IMR-90 (cell line): ENCODE measurements around the gene BCAS3. TPM values are rescaled to one million over a fixed set of nuclear protein-coding genes. Genes with fewer than 3 reads are reported as not detected.
A peak's percentile ranks its signal among the peaks of the same experiment; 100 is the strongest.

Experiments used
- ATAC-seq: fragments of 200-7000 bp; cut with Tn5 transposase; 2 replicates; pipeline ENCODE4 v1.9.1; 2020; ENCODE audit warnings: low read depth, mild to moderate bottlenecking, moderate library complexity
- BruUV-seq: library from RNA; stranded (reverse); fragments of 400-500 nt; replicated peaks from 2 replicates; lab custom pipeline; 2021; lab: Mats Ljungman, UMichigan
- CTCF ChIA-PET: fragments of 300-600 bp; formaldehyde crosslinking; extraction: SDS; loops from one replicate; lab custom pipeline; 2021; ENCODE audit warnings: antibody characterized with exemption; lab: Yijun Ruan, JAX
- POLR2A ChIA-PET: fragments of 300-600 bp; sonication (Branson Sonifier 250); formaldehyde crosslinking; loops from one replicate; lab custom pipeline; 2022; ENCODE audit warnings: antibody characterized with exemption; ENCODE audit not compliant: unreplicated experiment; lab: Charles Lee
- DNase-seq: peaks from one replicate; pipeline ENCODE4 v3.0.0; 2013
- H2AFZ ChIP-seq: replicated peaks from 2 replicates; pipeline ENCODE3; 2013; ENCODE audit warnings: low read length, mild to moderate bottlenecking; ENCODE audit not compliant: poor library complexity
- H2AK5ac ChIP-seq: 2 replicates; pipeline ENCODE4 v1.6.1; 2013; ENCODE audit warnings: low read depth, low read length, inconsistent platforms
- H2AK9ac ChIP-seq: replicated peaks from 2 replicates; pipeline ENCODE3; 2013; ENCODE audit warnings: mild to moderate bottlenecking, low read depth, low read length, moderate library complexity; ENCODE audit not compliant: poor library complexity
- H2BK120ac ChIP-seq: 2 replicates; pipeline ENCODE4 v1.6.1; 2013; ENCODE audit warnings: low read depth, low read length, inconsistent platforms
- H2BK15ac ChIP-seq: 3 replicates; pipeline ENCODE4 v1.6.1; 2013; ENCODE audit warnings: low read depth, low read length, inconsistent platforms
- H2BK20ac ChIP-seq: 2 replicates; pipeline ENCODE4 v1.6.1; 2013; ENCODE audit warnings: low read depth, mild to moderate bottlenecking, inconsistent platforms, low read length, moderate library complexity
- H2BK5ac ChIP-seq: 2 replicates; pipeline ENCODE4 v1.6.1; 2013; ENCODE audit warnings: mild to moderate bottlenecking, low read depth, low read length, inconsistent platforms; ENCODE audit not compliant: poor library complexity, severe bottlenecking
- H3K14ac ChIP-seq: replicated peaks from 2 replicates; pipeline ENCODE4 v1.6.1; 2013; ENCODE audit warnings: low read depth, low read length, inconsistent platforms
- H3K18ac ChIP-seq: 2 replicates; pipeline ENCODE4 v1.6.1; 2013; ENCODE audit warnings: low read depth, low read length, control low read depth
- H3K23ac ChIP-seq: 2 replicates; pipeline ENCODE4 v1.6.1; 2013; ENCODE audit warnings: low read depth, low read length, inconsistent platforms
- H3K27ac ChIP-seq: 2 replicates; pipeline ENCODE4 v1.5.1; 2013; ENCODE audit warnings: mild to moderate bottlenecking, control low read depth, low read length; ENCODE audit not compliant: insufficient read depth
- H3K27me3 ChIP-seq: 2 replicates; pipeline ENCODE4 v1.6.1; 2013; ENCODE audit warnings: low read length; ENCODE audit not compliant: control insufficient read depth, insufficient read depth
- H3K36me3 ChIP-seq: 2 replicates; pipeline ENCODE4 v1.6.1; 2013; ENCODE audit warnings: low read length, mixed read lengths; ENCODE audit not compliant: control insufficient read depth, insufficient read depth
- H3K4ac ChIP-seq: 2 replicates; pipeline ENCODE4 v1.6.1; 2013; ENCODE audit warnings: low read depth, low read length, inconsistent platforms
- H3K4me1 ChIP-seq: 2 replicates; pipeline ENCODE4 v1.6.1; 2013; ENCODE audit warnings: low read length, mixed read lengths; ENCODE audit not compliant: control insufficient read depth, insufficient read depth
- H3K4me2 ChIP-seq: 2 replicates; pipeline ENCODE4 v1.6.1; 2013; ENCODE audit warnings: low read depth, mild to moderate bottlenecking, control low read depth, low read length, moderate library complexity
- H3K4me3 ChIP-seq: 2 replicates; pipeline ENCODE4 v1.5.1; 2013; ENCODE audit warnings: low read depth, mild to moderate bottlenecking, control low read depth, low read length, moderate library complexity; ENCODE audit not compliant: insufficient read depth
- H3K56ac ChIP-seq: 2 replicates; pipeline ENCODE4 v1.6.1; 2013; ENCODE audit warnings: low read length, inconsistent platforms; ENCODE audit not compliant: insufficient read depth; ENCODE audit errors: extremely low read depth
- H3K79me1 ChIP-seq, 2 experiments: 2 replicates each; pipeline ENCODE4 v1.6.1; 2013; ENCODE audit warnings: low read length in 2 of 2, inconsistent platforms in 1 of 2, low read depth in 1 of 2
- H3K9ac ChIP-seq: 2 replicates; pipeline ENCODE4 v1.6.1; 2013; ENCODE audit warnings: low read depth, low read length, control low read depth
- H3K9me1 ChIP-seq: 2 replicates; pipeline ENCODE4 v1.6.1; 2013; ENCODE audit warnings: low read length, inconsistent platforms; ENCODE audit not compliant: insufficient read depth
- H3K9me3 ChIP-seq: 2 replicates; pipeline ENCODE4 v1.6.1; 2013; ENCODE audit warnings: low read length; ENCODE audit not compliant: control insufficient read depth, insufficient read depth
- H4K20me1 ChIP-seq: 2 replicates; pipeline ENCODE4 v1.6.1; 2013; ENCODE audit warnings: low read length, inconsistent platforms; ENCODE audit not compliant: insufficient read depth
- H4K5ac ChIP-seq: 2 replicates; pipeline ENCODE4 v1.6.1; 2013; ENCODE audit warnings: mild to moderate bottlenecking, low read depth, low read length, control low read depth
- H4K8ac ChIP-seq, 2 experiments: 2 replicates each; pipeline ENCODE4 v1.6.1; 2013; ENCODE audit warnings: low read depth in 2 of 2, low read length in 2 of 2, control low read depth in 1 of 2, inconsistent platforms in 1 of 2
- H4K91ac ChIP-seq: 2 replicates; pipeline ENCODE4 v1.6.1; 2013; ENCODE audit warnings: low read depth, low read length, inconsistent platforms; ENCODE audit not compliant: insufficient read depth
- BHLHE40 ChIP-seq: fragments of 150-350 bp; IDR thresholded peaks from 2 replicates; pipeline ENCODE4 v1.6.1; 2016; ENCODE audit warnings: mild to moderate bottlenecking, low read depth, low read length
- MAZ ChIP-seq: IDR thresholded peaks from 2 replicates; pipeline ENCODE4 v1.6.1; 2012; ENCODE audit warnings: low read depth, mild to moderate bottlenecking, low read length, improper control_type of control experiment, moderate library complexity, borderline replicate concordance
- MXI1 ChIP-seq: IDR thresholded peaks from 2 replicates; pipeline ENCODE4 v1.6.1; 2012; ENCODE audit warnings: low read depth, mild to moderate bottlenecking, low read length, moderate library complexity, borderline replicate concordance
- NFE2L2 ChIP-seq: fragments of 150-350 bp; IDR thresholded peaks from 2 replicates; pipeline ENCODE4 v1.6.1; 2016; ENCODE audit warnings: low read depth, mild to moderate bottlenecking, low read length
- RAD21 ChIP-seq: IDR thresholded peaks from 2 replicates; pipeline ENCODE4 v1.6.1; 2012; ENCODE audit warnings: low read length, improper control_type of control experiment
- SMC3 ChIP-seq: fragments of 150-350 bp; IDR thresholded peaks from 2 replicates; pipeline ENCODE4 v1.6.1; 2016; ENCODE audit warnings: low read depth, mild to moderate bottlenecking, antibody characterized with exemption, low read length, moderate library complexity
- WGBS, 2 experiments: methylation state at CpG; one replicate each; pipeline versions ENCODE4 v1.1.5 to v1.1.7; 2013; ENCODE audit warnings: missing lambda C conversion rate in 2 of 2; ENCODE audit not compliant: insufficient read length in 1 of 2; ENCODE audit errors: extremely low coverage in 2 of 2; 5-methylcytosine and 5-hydroxymethylcytosine counted together
- dilution Hi-C: fragments of 300-500 bp; cut with HindIII; formaldehyde crosslinking; loops from one replicate; pipeline ENCODE4 v1.14.3; 2018; ENCODE audit warnings: low sequenced_read_pairs; ENCODE audit not compliant: unreplicated experiment
- in situ Hi-C: fragments of 300-500 bp; cut with MboI; formaldehyde crosslinking; loops from 3 replicates; pipeline ENCODE4 v1.14.3; 2019; ENCODE audit warnings: low sequenced_read_pairs, inconsistent platforms, mixed read lengths
- intact Hi-C: fragments of 100-400 bp; cut with micrococcal nuclease; formaldehyde crosslinking; loops from 2 replicates; pipeline ENCODE4 v1.10.0; 2022
- polyA plus RNA-seq, 3 experiments: library from polyadenylated mRNA; depleted of rRNA; stranded (reverse); fragments of >200 nt; gene quantifications; 2 replicates each; pipeline ENCODE4 v1.2.3, GENCODE V29; 2012; ENCODE audit warnings: low replicate concordance in 1 of 3
- total RNA-seq: library from RNA; depleted of rRNA; stranded (reverse); fragments of >200 nt; gene quantifications from 2 replicates; pipeline ENCODE4 v1.2.3, GENCODE V29; 2012
- TF ChIP-seq, protein P1 (sequence below): fragments of 150-350 bp; IDR thresholded peaks from 2 replicates; pipeline ENCODE4 v1.6.1; 2017; ENCODE audit warnings: mild to moderate bottlenecking, antibody characterized with exemption, low read length, low read depth

The BCAS3 gene
- total and polyA plus RNA-seq, 2 of the 4 experiments (the other 2 are of a cell fraction): 6.3 to 27.1 TPM

DNA sequence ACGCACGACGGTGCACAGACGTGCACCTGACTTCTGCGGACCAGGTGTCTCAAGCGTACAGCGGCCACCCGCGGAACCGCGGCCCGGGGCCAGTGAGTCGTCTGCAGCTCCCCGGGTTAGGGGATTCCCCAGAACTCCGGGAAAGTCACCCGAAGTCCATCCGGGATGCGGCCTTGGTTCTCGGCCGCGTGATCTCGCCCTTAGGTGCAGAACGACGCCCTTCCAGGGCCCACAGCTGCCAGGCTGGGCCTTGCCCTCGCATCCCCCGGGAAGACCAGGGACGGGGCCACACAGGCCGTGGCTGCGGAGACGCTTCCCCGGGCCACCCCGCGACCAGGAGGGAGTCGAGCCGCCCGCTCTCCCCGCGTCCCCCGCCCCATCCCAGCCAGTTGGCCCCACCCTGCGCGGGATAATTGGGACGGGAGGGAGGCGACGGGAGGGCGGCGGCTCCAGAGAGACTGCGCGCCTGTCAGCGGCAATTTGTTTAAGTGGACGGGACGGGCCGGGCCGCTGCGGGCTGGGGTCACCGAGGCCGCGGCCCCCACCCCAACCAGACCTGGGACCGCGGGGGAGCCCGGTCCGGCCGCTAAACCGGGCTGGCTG is 718.4 kb downstream of the BCAS3 start:
- Histone ChIP-seq H3K9ac (peak overlapping the region; percentile 96), H3K18ac (peak overlapping the region; percentile 98; the same call in 1 of the 2 replicates), H3K56ac (no peak overlapping the region), H3K9me3 (no peaks in the 10 kb centered on the region), H2BK120ac (peak overlapping the region; percentile 96), H3K4ac (peak overlapping the region; percentile 100), H3K4me1 (peaks cover 26% of the 10 kb centered on the region), H3K27ac (peak overlapping the region; percentile 99), H3K4me3 (peak overlapping the region; percentile 58), H2BK15ac (peak overlapping the region; percentile 19; the same call in 1 of the 3 replicates), H2BK20ac (peak overlapping the region; percentile 90; the same call in 1 of the 2 replicates), H4K20me1 (peaks cover 17% of the 10 kb centered on the region), H4K5ac (peak overlapping the region; percentile 100), H3K23ac (peak overlapping the region; percentile 99), H3K4me2 (peak overlapping the region; percentile 97), H3K36me3 (peaks cover 9% of the 10 kb centered on the region; the same call in 1 of the 2 replicates), H3K14ac (peak overlapping the region; percentile 99), H2BK5ac (peak overlapping the region; percentile 96), H4K8ac (peak overlapping the region; percentile 82 to 97), H2AK5ac (peak overlapping the region; percentile 97), H4K91ac (peak overlapping the region; percentile 100), H3K9me1 (peaks cover 24% of the 10 kb centered on the region), H2AK9ac (peak overlapping the region; percentile 99), H2AFZ (peak overlapping the region; percentile 86), H3K27me3 (no peaks in the 10 kb centered on the region), H3K79me1 (peaks cover 6 to 49% of the 10 kb centered on the region in 2 experiments; a peak in 3 of 4 replicates)
- dilution Hi-C loops (no loop called here), intact Hi-C loops (loop anchor here (5.0 to 10.0 kb wide), 5 partner anchors 144 to 491 kb away; no protein-coding TSS in a partner anchor), in situ Hi-C loops (no loop called here)
- ATAC-seq: no peak
- no TSS peak for BruUV-seq
- WGBS, 2 experiments: 7% methylated on average over 25 of the region's 63 CpGs; no CpG with 5 or more reads in 1 of the 2 experiments
- ChIA-PET POLR2A (no interaction called here), CTCF (interaction anchor here (1.0 kb wide), 1 partner anchor 61 kb away, joined by 3 read pairs; no protein-coding TSS in a partner anchor)
- TF ChIP-seq NFE2L2: no peak
- TF ChIP-seq MAZ: 0 out of 2 replicates have a peak, but pooled peaks have one; percentile 13
- TF ChIP-seq MXI1: no peak
- no peak for TF ChIP-seq SMC3
- TF ChIP-seq, protein P1, sequence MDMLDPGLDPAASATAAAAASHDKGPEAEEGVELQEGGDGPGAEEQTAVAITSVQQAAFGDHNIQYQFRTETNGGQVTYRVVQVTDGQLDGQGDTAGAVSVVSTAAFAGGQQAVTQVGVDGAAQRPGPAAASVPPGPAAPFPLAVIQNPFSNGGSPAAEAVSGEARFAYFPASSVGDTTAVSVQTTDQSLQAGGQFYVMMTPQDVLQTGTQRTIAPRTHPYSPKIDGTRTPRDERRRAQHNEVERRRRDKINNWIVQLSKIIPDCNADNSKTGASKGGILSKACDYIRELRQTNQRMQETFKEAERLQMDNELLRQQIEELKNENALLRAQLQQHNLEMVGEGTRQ: no peak
- TF ChIP-seq RAD21: no peak
- no peak for TF ChIP-seq BHLHE40
- peak; percentile 52 for DNase-seq
